Epidermal melanocyte (primary cell): ENCODE results near the gene CASP14.
"Not testable (repeated sequence)": the region's sequence is repeated elsewhere in the genome, so short reads cannot be mapped to it uniquely, and the experiment has no call there.

Experiments used
- DNase-seq: peaks from one replicate; pipeline ENCODE4 v3.0.0; 2011; ENCODE audit warnings: low spot score; ENCODE audit not compliant: insufficient read length

CASP14 gene, protein sequence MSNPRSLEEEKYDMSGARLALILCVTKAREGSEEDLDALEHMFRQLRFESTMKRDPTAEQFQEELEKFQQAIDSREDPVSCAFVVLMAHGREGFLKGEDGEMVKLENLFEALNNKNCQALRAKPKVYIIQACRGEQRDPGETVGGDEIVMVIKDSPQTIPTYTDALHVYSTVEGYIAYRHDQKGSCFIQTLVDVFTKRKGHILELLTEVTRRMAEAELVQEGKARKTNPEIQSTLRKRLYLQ

DNA sequence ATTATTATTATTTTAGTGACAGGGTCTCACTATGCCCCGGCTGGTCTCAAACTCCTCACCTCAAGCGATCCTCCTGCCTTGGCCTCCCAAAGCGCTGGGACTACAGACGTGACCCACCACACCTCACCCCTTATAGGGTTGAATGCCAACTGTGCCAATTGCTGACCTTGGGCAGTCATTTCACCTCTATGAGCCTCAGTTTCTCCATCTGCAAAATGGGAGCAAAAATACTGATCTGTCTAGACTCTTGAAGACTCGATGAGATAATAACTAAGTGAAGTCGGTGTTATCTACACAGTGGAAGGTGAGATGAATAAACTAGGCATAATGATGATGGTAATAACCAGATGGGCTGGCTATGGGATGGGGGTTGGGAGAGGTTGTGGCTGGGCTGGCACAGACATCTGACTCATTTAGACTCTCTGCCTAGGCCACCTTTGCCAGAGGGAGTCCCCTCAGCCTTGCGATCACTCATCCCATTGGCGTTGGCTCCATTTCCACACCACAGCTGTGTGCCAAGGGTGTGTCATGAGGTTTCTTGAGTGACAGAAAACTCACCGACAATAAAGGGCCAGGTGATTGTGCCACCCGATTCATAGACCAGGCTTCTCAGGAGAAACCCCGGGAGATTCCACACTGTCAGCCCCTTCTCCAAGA, at the start of gene CASP14:
CASP14 (plus strand) TSS at position 596 of the 657 bp plus-strand sequence. CDS start 2,772 bp downstream, outside the sequence.
- no peak for DNase-seq

DNA sequence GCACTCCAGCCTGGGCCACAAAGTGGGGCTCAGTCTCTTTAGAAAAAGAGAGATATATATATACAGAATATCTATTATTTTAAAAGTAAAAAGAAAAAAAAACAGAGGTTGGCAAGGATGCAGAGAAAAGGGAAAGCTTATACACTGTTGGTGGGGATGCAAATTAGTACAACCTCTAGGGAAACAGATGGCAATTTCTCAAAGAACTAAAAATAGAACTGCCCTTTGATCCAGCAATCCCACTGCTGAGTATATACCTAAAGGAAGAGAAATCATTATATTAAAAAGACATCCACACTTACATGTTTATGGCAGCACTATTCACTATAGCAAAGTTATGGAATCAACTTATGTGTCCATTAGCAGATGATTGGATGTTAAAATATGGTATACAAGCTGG, 41.0 kb upstream of the CASP14 start:
- no peak for DNase-seq

DNA sequence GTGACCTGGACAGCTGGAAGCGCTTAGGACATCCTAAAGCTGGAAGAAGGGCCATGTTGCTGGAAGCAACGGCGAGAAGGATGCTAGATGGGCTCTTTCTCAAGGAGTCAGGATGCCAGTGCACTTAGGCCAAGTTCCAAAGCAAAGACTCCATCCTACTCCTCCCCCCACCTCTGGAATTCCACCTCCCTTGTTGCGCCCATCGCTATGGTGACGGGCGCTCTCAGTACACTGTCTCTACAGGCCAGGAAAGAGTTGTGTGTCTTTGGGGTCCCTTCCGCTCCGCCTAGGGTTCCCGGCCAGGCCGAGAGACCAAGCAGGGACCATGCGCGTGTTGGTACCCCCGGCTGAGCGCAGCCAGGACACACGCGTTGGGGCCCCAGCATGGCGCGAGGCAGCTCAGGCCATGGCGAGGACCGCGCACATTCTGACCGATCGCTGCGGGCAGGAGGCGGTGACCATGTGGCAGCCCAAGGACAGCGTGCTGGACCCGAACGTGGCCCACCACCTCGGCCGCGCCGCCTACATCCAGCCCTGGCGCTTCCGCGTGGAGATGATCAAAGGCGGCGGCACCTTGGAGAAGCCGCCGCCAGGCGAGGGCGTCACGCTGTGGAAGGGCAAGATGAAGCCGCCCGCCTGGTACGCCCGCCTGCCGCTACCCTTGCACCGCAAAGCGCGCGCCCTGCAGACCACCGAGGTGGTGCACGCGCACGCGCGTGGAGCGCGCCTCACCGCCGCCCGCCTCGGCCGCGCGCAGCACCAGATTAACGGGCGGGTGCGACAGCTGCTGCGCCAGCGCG, 38.6 kb upstream of the CASP14 start:
- no peak for DNase-seq

DNA sequence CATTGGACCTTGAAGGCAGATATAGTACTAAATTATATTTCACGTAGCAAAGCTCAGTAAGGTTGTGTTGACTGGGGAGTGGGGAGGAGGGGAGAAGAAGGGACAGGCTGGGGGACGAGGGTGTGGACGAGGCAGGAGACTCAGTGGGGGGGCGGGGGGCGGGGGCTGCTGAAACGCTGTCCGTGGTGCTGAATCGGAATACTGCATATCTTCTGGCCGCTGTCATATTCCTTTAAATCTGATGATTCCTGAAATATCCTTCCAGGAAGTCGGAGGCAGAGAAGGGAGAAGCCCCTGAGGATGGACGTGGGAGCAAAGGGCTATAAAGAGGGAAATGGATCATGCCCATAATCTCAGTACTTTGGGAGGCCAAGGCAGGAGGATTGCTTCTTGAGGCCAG, 34.7 kb upstream of the CASP14 start:
- DNase-seq, result no peak

DNA sequence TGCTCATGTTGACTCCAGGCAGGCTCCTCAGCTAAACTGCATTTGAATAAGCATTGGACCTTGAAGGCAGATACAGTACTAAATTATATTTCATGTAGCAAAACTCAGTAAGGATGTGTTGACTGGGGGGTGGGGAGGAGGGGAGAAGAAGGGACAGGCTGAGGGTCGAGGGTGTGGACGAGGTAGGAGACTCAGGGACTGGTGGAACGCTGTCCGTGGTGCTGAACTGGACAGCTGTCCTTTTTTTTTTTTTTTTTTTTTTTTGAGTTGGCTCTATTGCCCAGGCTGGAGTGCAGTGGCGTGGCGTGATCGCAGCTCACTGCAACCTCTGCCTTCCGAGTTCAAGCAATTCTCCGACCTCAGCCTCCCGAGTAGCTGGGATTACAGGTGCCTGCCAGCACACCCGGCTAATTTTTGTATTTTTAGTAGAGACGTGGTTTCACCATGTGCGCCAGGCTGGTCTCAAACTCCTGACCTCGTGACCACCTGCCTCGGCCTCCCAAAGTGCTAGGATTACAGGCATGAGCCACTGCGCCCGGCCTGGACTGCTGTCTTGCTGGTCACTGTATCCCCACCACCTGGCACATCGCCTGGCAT, 33.2 kb upstream of the CASP14 start:
- DNase-seq, result no peak

DNA sequence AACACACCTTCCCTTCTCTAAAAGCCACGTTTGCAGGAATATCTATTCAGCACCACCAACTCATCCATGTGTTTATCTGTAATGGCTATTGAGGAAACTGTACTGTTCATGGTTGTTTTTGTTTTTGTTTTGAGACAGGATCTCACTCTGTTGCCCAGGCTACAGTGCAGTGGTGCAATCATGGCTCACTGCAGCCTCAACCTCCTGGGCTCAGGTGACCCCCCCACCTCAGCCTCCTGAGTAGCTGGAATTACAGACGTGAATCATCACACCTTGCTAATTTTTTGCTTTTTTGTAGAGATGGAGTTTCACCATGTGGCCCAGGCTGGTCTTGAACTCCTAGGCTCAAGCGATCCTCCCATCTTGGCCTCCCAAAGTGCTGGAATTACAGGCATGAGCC, 30.4 kb upstream of the CASP14 start:
- DNase-seq, result not testable (repeated sequence)

DNA sequence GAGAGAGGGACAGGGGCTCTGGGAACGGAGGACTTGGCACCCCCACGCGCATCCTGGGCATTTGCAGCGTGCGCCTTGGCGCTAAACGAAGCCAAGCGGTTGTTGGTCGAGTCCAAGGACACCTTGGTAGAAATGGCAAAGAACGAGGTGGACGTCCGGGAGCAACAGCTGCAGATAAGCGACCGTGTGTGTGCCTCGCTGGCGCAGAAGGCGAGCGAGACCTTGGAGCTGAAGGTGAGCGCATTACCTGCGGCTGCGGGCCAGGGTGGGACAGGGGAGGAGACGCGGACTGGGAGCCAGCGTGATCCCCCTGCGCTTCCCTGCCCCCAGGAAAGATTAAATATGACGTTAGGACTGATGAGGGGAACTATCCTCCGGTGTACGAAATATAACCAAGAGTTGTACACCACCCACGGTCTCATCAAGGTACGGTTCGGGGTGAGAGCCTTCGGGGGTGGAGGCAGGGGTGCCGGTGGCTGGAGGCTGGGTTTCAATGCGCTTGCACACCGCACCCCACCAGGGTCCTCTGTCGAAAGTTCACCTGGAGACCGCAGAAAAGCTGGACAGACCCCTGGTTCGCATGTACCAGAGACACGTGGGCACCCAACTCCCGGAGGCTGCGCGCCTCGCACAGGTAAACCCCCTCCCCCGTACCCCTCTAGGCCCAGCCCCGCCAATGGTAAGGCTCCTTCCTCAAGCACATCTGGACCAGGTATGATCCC, 27.8 kb upstream of the CASP14 start:
- no peak for DNase-seq

DNA sequence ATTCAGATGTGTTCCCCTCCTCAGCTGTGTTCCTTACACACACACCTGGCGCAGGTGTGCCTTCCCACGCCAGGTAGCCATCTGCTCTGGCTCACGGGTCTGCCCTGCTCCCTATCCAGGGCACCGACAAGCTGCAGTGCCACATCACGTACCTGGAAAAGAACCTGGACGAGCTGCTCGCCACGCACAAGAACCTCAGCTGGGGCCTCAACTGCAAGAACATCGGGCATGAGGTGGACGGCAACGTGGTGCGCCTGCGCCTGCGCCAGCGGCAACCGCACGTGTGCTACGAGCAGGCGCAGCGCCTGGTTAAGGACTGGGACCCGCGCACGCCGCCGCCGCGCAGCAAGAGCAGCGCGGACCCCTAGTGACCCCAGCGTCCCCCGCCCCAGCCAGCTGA, 26.5 kb upstream of the CASP14 start:
- DNase-seq, result no peak

DNA sequence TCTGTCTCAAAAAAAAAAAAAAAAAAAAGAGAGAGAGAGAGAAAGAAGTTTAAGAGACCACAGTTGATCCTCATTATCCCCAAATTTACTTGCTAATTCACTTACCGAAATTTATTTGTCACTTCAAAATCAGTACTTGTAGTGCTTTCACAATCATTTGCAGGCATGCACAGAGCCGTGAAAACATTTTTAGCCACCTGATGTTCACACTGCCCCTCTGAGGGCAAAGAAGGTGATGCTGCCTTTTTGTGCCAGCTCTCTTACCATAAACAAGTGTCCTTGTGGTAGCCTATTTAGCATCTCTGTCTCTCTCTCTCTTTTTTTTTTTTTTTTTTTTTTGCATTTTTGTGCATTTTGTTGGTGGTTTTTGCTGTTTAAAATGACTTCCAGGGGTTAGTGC, 24.1 kb upstream of the CASP14 start:
- DNase-seq, result no peak

DNA sequence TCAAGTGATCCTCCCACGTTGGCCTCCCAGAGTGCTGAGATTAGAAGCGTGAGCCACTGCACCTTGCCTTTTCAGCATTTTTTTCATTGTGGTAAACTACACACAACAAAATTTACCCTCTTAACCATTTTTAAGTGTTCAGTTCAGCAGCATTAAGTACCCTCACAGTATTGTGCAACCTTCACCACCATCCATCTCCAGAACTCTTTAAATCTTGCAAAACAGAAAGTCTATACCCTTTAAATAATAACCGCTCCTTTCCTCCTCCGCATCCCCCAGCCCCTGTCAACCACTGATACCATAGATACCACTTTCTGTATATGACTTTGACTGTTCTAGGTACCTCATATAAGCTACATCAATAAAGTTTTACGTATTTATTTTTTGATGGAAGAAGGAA, 20.8 kb upstream of the CASP14 start:
- no peak for DNase-seq

DNA sequence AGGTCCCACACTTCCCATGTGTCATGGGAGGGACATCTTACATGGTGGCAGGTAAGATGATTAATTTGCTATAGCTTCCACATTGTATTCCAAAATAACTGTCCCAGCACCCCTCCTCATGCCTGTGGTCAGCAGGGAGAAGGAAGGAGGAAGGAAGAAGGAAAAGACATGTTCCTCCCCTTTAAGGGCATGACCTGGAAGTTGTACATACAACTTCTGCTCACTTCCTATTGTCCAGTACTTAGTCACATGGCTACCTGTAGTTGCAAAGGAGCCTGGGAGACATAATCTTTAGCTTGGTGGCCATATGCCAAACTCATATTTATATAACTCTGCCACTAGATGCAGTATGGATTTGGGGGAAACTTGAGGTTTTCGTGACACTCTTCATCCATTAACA, 17.6 kb upstream of the CASP14 start:
- no peak for DNase-seq

DNA sequence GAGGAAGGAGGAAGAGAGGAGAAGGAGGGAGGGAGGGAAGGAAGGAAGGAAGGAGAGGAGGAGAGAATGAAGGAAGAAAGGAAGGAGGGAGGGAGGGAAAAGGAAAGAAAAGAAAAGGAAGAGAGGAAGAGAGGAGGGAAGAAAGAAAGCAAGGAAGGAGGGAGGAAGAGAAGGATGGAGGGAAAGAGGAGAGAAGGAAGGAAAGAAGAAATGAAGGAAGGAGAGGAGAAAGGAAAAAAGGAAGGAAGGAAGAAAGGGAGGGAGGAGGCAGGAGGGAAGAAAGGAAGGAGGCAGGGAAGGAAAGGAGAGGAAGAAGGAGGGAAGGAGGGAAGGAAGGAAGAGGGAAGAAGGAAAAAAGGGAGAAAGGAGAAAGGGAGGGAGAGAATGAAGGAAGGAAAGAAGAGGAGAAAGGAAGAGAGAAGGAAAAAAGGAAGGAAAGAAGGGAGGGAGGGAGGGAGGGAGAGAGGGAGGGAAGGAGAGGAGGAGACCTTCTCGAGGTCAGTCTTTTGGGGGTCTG, 13.4 kb upstream of the CASP14 start:
- no peak for DNase-seq

DNA sequence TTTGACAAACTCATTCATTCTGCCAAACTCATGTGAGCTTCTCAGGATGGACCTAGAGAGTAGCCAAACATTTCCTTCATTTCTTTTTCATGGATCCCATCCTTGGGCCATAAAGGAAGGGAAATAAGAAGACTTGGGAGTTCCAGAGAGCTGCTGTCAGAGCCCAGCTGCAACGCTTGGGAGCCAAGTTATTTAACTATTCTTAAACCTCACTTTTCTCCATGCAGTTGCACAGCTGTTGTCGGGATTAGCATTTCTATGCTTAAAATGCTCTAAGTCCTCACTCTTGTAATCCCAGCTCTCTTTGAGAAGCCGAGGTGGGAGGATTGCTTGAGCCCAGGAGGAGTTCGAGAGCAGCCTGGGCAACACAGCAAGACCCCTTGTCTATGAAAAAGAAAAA, 11.7 kb upstream of the CASP14 start:
- no peak for DNase-seq

DNA sequence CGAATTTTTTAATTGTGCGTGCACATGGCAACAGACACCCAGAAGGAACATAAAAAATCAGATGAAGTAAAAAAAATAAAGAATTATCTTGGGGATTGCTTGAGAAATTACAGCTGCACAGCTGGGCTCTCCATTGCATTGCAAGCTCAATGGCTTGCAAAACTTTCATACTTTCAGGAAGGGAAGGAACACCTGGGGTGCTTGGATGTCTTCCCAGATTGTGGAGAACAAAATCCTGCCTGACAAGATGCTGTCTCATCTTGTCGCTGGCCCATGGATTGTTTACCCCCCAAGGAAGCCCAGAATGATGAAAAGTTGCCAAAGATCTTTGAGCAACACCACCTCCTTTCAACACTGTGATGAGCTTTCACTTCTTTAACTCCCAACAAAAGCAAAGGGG, 11.0 kb upstream of the CASP14 start:
- no peak for DNase-seq

DNA sequence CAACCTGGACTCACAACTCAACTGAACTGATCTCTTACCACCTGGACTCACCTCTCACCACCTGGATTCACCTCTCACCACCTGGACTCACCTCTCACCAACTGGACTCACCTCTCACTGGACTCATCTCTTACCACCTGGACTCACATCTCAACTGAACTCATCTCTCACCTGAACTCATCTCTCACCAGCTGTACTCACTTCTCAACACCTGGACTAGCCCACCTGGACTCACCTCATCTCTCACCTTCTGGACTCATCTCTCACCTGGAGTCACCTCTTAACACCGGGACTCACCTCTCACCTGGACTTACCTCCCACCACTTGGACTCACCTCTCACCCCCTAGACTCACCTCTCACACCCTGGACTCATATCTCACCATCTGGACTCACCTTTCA, 7.3 kb upstream of the CASP14 start:
- no peak for DNase-seq

DNA sequence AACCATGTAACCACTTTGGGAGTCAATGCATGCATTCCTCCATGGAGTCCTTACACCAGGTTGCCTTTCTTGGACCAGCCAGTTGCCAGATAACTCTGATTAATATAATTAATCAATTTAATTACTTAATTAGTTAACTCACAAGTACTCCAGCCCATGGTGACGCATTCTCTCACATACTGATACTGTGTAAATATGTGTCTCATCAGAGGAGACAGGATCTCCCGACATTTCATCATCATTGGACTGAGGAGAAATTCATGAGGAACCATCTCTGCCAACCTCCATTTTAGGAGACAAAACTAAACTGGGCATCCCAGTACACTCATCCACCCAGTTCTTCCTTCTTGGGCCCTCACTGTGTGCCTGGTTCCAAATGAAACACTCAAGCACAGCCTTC, 6.5 kb upstream of the CASP14 start:
- no peak for DNase-seq

DNA sequence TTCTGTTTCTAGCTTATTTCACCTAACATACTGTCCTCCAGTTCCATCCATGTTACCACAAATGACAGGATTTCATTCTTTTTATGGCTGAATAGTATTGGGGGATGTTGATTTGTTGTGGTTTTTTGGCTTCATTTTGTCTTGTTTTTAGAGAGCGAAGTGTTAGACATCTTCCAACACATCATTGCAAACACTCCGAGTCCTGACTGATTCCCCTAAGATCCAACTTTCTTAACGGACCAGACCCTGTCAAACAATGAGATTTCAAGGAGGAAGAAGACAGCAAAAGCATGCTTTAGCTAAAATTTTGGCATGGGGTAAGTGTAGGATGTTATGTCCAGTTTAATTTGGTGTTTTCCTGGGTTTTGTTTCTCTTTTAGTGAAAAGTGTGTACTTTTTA, 3.8 kb upstream of the CASP14 start:
- DNase-seq, result no peak

DNA sequence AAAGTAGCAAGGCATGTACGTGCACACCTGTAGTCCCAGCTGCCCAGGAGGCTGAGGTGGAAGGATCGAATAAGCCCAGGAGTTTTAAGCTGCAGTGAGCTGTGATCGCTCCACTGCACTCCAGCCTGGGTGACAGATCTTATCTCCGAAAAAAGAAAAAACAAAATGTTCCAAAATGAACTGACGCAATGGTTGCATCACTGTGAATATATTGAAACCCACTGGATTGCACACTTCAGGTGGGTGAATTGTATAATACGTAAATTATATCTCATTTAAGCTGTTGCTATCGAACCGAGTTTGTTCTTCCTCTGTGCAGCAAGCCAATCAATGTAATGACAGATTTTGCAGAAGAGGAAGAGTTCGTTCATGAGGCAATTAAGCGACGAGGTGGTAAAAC, 1.6 kb upstream of the CASP14 start:
- DNase-seq, result no peak

DNA sequence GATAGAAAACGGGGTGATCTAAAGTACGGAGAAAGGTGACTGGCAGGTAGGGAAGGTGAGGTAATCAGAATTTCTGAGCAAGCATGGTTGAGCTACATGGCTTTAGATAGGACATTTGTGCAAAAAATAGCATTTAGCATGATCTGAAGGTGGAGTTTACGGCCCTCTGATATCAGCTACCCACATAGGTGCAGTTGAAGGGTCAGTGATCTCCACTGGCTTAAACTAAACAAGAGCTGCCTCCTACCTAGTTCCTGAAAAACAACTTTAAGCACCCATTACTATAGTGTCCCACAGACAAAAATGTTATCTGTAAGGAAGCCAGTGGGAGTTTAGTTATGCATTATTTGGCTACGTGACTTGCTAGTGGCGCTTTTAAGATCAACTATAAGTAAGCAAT, 1.2 kb upstream of the CASP14 start:
- DNase-seq, result no peak

DNA sequence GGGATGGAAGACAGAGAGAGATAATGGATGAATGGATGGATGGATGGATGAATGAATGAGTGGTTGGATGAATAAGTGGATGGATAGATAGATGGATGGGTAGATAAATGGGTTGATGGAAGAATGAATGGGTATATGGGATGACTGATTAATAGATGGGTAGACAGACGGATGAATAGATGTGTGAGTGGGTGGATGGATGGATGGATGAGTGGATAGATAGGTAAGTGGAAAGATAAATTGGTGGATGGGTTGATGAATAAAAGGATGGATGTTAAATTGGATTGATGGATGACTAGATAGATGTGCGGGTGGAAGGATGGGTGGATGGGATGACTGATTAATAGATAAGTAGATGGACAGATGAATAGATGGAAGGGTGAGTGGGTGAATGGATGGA, 1.4 kb downstream of the CASP14 start:
- no peak for DNase-seq

DNA sequence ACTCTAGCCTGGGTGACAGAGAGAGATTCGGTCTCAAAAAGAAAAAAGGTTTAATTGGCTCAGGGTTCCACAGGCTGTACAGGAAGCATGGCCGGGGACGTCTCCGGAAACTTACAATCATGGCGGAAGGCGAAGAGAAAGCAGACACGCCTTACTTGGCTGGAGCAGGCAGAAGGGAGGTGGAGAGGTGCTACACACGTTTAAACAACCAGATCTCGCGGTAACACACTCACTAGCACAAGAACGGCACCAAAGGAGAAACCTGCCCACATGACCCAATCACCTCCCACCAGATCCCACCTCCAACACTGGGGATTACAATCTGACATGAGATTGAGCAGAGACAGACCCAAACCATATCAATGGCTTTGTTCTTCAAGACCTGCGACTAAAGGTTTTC, 12.8 kb downstream of the CASP14 start:
- no peak for DNase-seq
